B cell (primary cell): ENCODE results near the gene PKMYT1. TPM values are rescaled to one million over a fixed set of nuclear protein-coding genes. Genes with fewer than 3 reads are reported as not detected.

Source experiments
- ATAC-seq: fragments of 200-7000 bp; cut with Tn5 transposase; one replicate; pipeline ENCODE4 v1.10.0; 2021; ENCODE audit warnings: low read depth, mild to moderate bottlenecking, moderate number of reproducible peaks, moderate library complexity
- CTCF ChIA-PET: fragments of 350-600 bp; sonication (Branson Sonifier 250); formaldehyde crosslinking; loops from one replicate; lab custom pipeline; 2021; ENCODE audit warnings: antibody characterized with exemption, inconsistent platforms; lab: Charles Lee
- POLR2A ChIA-PET: fragments of 350-600 bp; sonication (Branson Sonifier 250); formaldehyde crosslinking; loops from one replicate; lab custom pipeline; 2021; ENCODE audit warnings: antibody characterized with exemption; lab: Charles Lee
- DNase-seq: peaks from one replicate; pipeline ENCODE4 v3.0.0; 2013
- H2AFZ ChIP-seq: 2 replicates; pipeline ENCODE4 v1.6.1; 2012; ENCODE audit warnings: mild to moderate bottlenecking, low read depth, low read length; ENCODE audit not compliant: insufficient read depth, poor library complexity, severe bottlenecking
- H3K27ac ChIP-seq, 2 donors: 1 replicate in 1 of 2; 2 replicates in 1 of 2; pipeline ENCODE4 v1.5.1; 2012 to 2013; ENCODE audit warnings: low read length in 2 of 2, mild to moderate bottlenecking in 2 of 2, moderate library complexity in 1 of 2
- H3K27me3 ChIP-seq, 4 experiments: fragments of 200-600 bp in 1 of 4; sonication (generic) in 1 of 4; replicated peaks in 1 of 4; 1 replicate in 2 of 4; 2 replicates in 2 of 4; pipeline versions ENCODE4 v1.6.1 to v1.7.0; 2013 to 2016; ENCODE audit warnings: low read length in 3 of 4, mild to moderate bottlenecking in 2 of 4, mixed read lengths in 1 of 4, moderate library complexity in 1 of 4; ENCODE audit not compliant: insufficient read depth in 4 of 4, control insufficient read depth in 3 of 4; ENCODE audit errors: control extremely low read depth in 1 of 4
- H3K36me3 ChIP-seq, 2 experiments: replicated peaks in 1 of 2; 1 replicate in 1 of 2; 2 replicates in 1 of 2; pipeline versions ENCODE4 v1.6.1 to v1.7.1; 2013; ENCODE audit warnings: low read length in 1 of 2; ENCODE audit not compliant: insufficient read depth in 2 of 2, control insufficient read depth in 1 of 2; ENCODE audit errors: control extremely low read depth in 1 of 2, extremely low read depth in 1 of 2
- H3K4me1 ChIP-seq, 2 donors: fragments of 200-600 bp in 1 of 2; sonication (generic) in 1 of 2; 1 replicate in 1 of 2; 2 replicates in 1 of 2; pipeline versions ENCODE4 v1.5.1 to v1.6.1; 2013 to 2017; ENCODE audit warnings: low read length in 2 of 2; ENCODE audit not compliant: control insufficient read depth in 2 of 2, insufficient read depth in 2 of 2
- H3K4me2 ChIP-seq: replicated peaks from 2 replicates; pipeline ENCODE3; 2012; ENCODE audit warnings: mild to moderate bottlenecking, low read depth, low read length; ENCODE audit not compliant: poor library complexity, severe bottlenecking
- H3K4me3 ChIP-seq, 5 experiments: fragments of 200-600 bp in 1 of 5; sonication (generic) in 1 of 5; 1 replicate in 3 of 5; 2 replicates in 2 of 5; pipeline versions ENCODE4 v1.5.1 to v1.7.0; 2011 to 2016; ENCODE audit warnings: low read length in 4 of 5, mild to moderate bottlenecking in 4 of 5, low read depth in 2 of 5, control low read depth in 1 of 5, moderate library complexity in 1 of 5; ENCODE audit not compliant: insufficient read depth in 1 of 5; ENCODE audit errors: control extremely low read depth in 1 of 5, extremely low read depth in 1 of 5
- H3K79me2 ChIP-seq: fragments of 200-600 bp; sonication (generic); one replicate; pipeline ENCODE4 v1.6.0; 2016; ENCODE audit warnings: low read length; ENCODE audit not compliant: control insufficient read depth, insufficient read depth
- H3K9ac ChIP-seq: fragments of 200-600 bp; sonication (generic); 2 replicates; pipeline ENCODE4 v1.6.1; 2017; ENCODE audit warnings: mild to moderate bottlenecking, low read length, moderate library complexity
- H3K9me3 ChIP-seq, 3 donors: one replicate each; pipeline versions ENCODE4 v1.6.1 to v1.7.1; 2013; ENCODE audit warnings: low read length in 2 of 3; ENCODE audit not compliant: control insufficient read depth in 2 of 3, insufficient read depth in 1 of 3; ENCODE audit errors: control extremely low read depth in 1 of 3
- H4K20me1 ChIP-seq: 2 replicates; pipeline ENCODE4 v1.6.0; 2012; ENCODE audit warnings: mild to moderate bottlenecking, low read length; ENCODE audit not compliant: insufficient read depth, control insufficient read depth, poor library complexity, severe bottlenecking
- H3K27ac Mint-ChIP-seq: one replicate; pipeline ENCODE4 v1.8.0; 2021; ENCODE audit warnings: mixed read lengths
- H3K27me3 Mint-ChIP-seq: one replicate; pipeline ENCODE4 v1.8.0; 2021; ENCODE audit warnings: mixed read lengths
- H3K4me1 Mint-ChIP-seq: one replicate; pipeline ENCODE4 v1.8.0; 2021; ENCODE audit warnings: mixed read lengths
- H3K4me3 Mint-ChIP-seq: one replicate; pipeline ENCODE4 v1.8.0; 2021; ENCODE audit warnings: mixed read lengths
- H3K9me3 Mint-ChIP-seq: one replicate; pipeline ENCODE4 v1.8.0; 2022; ENCODE audit warnings: mixed read lengths; ENCODE audit not compliant: insufficient read depth
- CTCF ChIP-seq: fragments of 200-600 bp; IDR thresholded peaks from one replicate; pipeline ENCODE4 v1.8.0; 2022; ENCODE audit warnings: antibody characterized with exemption, mild to moderate bottlenecking
- EZH2 ChIP-seq: IDR thresholded peaks from 2 replicates; pipeline ENCODE4 v1.6.1; 2012; ENCODE audit warnings: borderline replicate concordance, low read depth, mild to moderate bottlenecking, moderate library complexity, low read length; ENCODE audit not compliant: insufficient read depth, poor library complexity, severe bottlenecking
- WGBS: methylation state at CpG from one replicate; pipeline ENCODE4 v1.1.5; 2013; ENCODE audit warnings: missing lambda C conversion rate; ENCODE audit not compliant: insufficient coverage; 5-methylcytosine and 5-hydroxymethylcytosine counted together
- intact Hi-C: fragments of 100-400 bp; cut with micrococcal nuclease; formaldehyde crosslinking; loops from one replicate; pipeline ENCODE4 v1.10.0; 2022
- polyA plus RNA-seq: library from polyadenylated mRNA; depleted of rRNA; stranded (reverse); fragments of >200 nt; gene quantifications from 2 replicates; pipeline ENCODE4 v1.2.3, GENCODE V29; 2012
- total RNA-seq, 2 donors: library from RNA; stranded (reverse); fragments of 120-200 nt in 1 of 2; gene quantifications; 1 replicate in 1 of 2; 2 replicates in 1 of 2; pipeline versions ENCODE4 v1.2.3 to v1.2.4, GENCODE V29; 2013 to 2022

PKMYT1 gene
- total and polyA plus RNA-seq, 2 donors (not counting 1 experiment from before 2014, with no cell fraction given), result 0.67 to 2.6 TPM

- POLR2A ChIA-PET, result interaction anchor here (0.5 to 0.6 kb wide), 2 partner anchors 53 to 1697 kb away, joined by 3 to 4 read pairs; no protein-coding TSS in a partner anchor
- Histone ChIP-seq H3K36me3 (no peaks in the 10 kb centered on the region), H3K27ac (no peak overlapping the region), H3K4me1 (peaks cover 25 to 28% of the 10 kb centered on the region in 2 donors), H4K20me1 (peaks cover 12% of the 10 kb centered on the region), H3K4me3 (no peak overlapping the region), H3K9me3 (peaks cover 0 to 15% (median 0%) of the 10 kb centered on the region in 3 donors), H2AFZ (no peak overlapping the region), H3K79me2 (no peaks in the 10 kb centered on the region), H3K27me3 (peaks cover 0 to 25% (median 8%) of the 10 kb centered on the region in 4 experiments), H3K4me2 (no peak overlapping the region), H3K9ac (no peak overlapping the region)
- Mint-ChIP-seq H3K27ac (no peak overlapping the region), H3K4me1 (peaks cover 16% of the 10 kb centered on the region), H3K4me3 (no peak overlapping the region), H3K27me3 (peaks cover 12% of the 10 kb centered on the region), H3K9me3 (no peaks in the 10 kb centered on the region)
- CTCF ChIA-PET, result interaction anchor here (0.8 to 1.6 kb wide), 2 partner anchors 10 to 104 kb away, joined by 3 to 4 read pairs; no protein-coding TSS in a partner anchor
- 74% methylated on average over 11 of the region's 15 CpGs for WGBS
- TF ChIP-seq EZH2 (no peak), CTCF (no peak)
- ATAC-seq (no peak), DNase-seq (no peak)
- intact Hi-C loops, result no loop called here
These were observed 8.1 kb downstream of the PKMYT1 start for GRCh38 chr16:2971985-2972784.
